HG02852 (cell line): Measurements from ENCODE around the gene CD6.

Experiments used
- ATAC-seq: cut with Tn5 transposase; IDR thresholded peaks from one replicate; pipeline ENCODE4 v1.9.1; 2021; ENCODE audit warnings: mild to moderate bottlenecking, moderate library complexity; ENCODE audit not compliant: unreplicated experiment

The CD6 gene

GRCh38 chr11:61024938-61025820, 53.7 kb downstream of the CD6 start:
- no peak for ATAC-seq

GRCh38 chr11:61025821-61026120, 54.3 kb downstream of the CD6 start:
- no peak for ATAC-seq

GRCh38 chr11:61026121-61027031, 54.9 kb downstream of the CD6 start:
- ATAC-seq: no peak

- ATAC-seq: no peak
These were observed 55.8 kb downstream of the CD6 start for GRCh38 chr11:61027141-61027840.

- ATAC-seq: peak; percentile 80
These were observed 56.8 kb downstream of the CD6 start for GRCh38 chr11:61028135-61028729.

- no peak for ATAC-seq
These were observed 61.3 kb downstream of the CD6 start for GRCh38 chr11:61032824-61033223.

GRCh38 chr11:61033417-61033816, 61.9 kb downstream of the CD6 start:
- no peak for ATAC-seq

- ATAC-seq: no peak
These were observed 62.6 kb downstream of the CD6 start for GRCh38 chr11:61034111-61034510.

- ATAC-seq: no peak
These were observed 63.4 kb downstream of the CD6 start for GRCh38 chr11:61034704-61035525.

- ATAC-seq: no peak
These were observed 64.0 kb downstream of the CD6 start for GRCh38 chr11:61035526-61035835.

- ATAC-seq: no peak
These were observed 66.1 kb downstream of the CD6 start for GRCh38 chr11:61037441-61038093.

GRCh38 chr11:61039916-61040315, 68.4 kb downstream of the CD6 start:
- no peak for ATAC-seq

GRCh38 chr11:61041755-61042518, 70.5 kb downstream of the CD6 start:
- peak; percentile 92 for ATAC-seq

- ATAC-seq: no peak
These were observed 71.1 kb downstream of the CD6 start for GRCh38 chr11:61042537-61042936.

GRCh38 chr11:61042961-61043540, 71.6 kb downstream of the CD6 start:
- ATAC-seq: no peak

GRCh38 chr11:61045271-61045670, 73.8 kb downstream of the CD6 start:
- ATAC-seq: no peak

- no peak for ATAC-seq
These were observed 75.4 kb downstream of the CD6 start for GRCh38 chr11:61046833-61047232.

- ATAC-seq: no peak
These were observed 77.0 kb downstream of the CD6 start for GRCh38 chr11:61048368-61049062.
